Stimulated activated naive CD4-positive, alpha-beta T cell treated with Interleukin-2 at 50 U/mL for 16 hours (primary cell): ENCODE results near the gene POLN.

Source experiments
- DNase-seq: peaks from one replicate; lab custom pipeline; 2025; lab: John Stamatoyannopoulos, UW

Gene POLN

GRCh38 chr4:2241410-2242353 is at the start of gene POLN, which contains the start of gene HAUS3:
TSS of gene POLN (minus strand) at chr4:2242121. CDS start at chr4:2229231, 12,890 bp downstream.
TSS of gene HAUS3 (minus strand) at chr4:2242121. CDS start at chr4:2240946, 1,175 bp downstream.
- DNase-seq: peak; percentile 98

- peak; percentile 60 for DNase-seq
These were observed 49.2 kb upstream of the POLN start for GRCh38 chr4:2290974-2291704.

GRCh38 chr4:2290488-2290887 is 48.6 kb upstream of the POLN start:
- DNase-seq: no peak

GRCh38 chr4:2289955-2290333 is 48.0 kb upstream of the POLN start:
- DNase-seq: no peak

GRCh38 chr4:2289311-2289954 is 47.5 kb upstream of the POLN start:
- DNase-seq: no peak

GRCh38 chr4:2288051-2288541 is 46.2 kb upstream of the POLN start:
- no peak for DNase-seq

- no peak for DNase-seq
These were observed 45.6 kb upstream of the POLN start for GRCh38 chr4:2287594-2287915.

- DNase-seq: no peak
These were observed 45.1 kb upstream of the POLN start for GRCh38 chr4:2286904-2287593.

GRCh38 chr4:2285613-2286381 is 43.9 kb upstream of the POLN start:
- no peak for DNase-seq

- DNase-seq: no peak
These were observed 43.2 kb upstream of the POLN start for GRCh38 chr4:2284934-2285612.

- no peak for DNase-seq
These were observed 42.4 kb upstream of the POLN start for GRCh38 chr4:2284161-2284933.

- no peak for DNase-seq
These were observed 41.3 kb upstream of the POLN start for GRCh38 chr4:2283199-2283711.

- DNase-seq: peak; percentile 48
These were observed 39.8 kb upstream of the POLN start for GRCh38 chr4:2281575-2282343.

- no peak for DNase-seq
These were observed 38.8 kb upstream of the POLN start for GRCh38 chr4:2280531-2281300.

- DNase-seq: no peak
These were observed 36.0 kb upstream of the POLN start for GRCh38 chr4:2277956-2278355.

- DNase-seq: no peak
These were observed 34.8 kb upstream of the POLN start for GRCh38 chr4:2276581-2277325.
